Small intestine (tissue), 7 donors: ENCODE results near the gene SLC5A5. TPM values are rescaled to one million over a fixed set of nuclear protein-coding genes. Genes with fewer than 3 reads are reported as not detected.

Experiments
- DNase-seq, 2 donors: peaks; one replicate each; pipeline versions ENCODE4 v3.0.0 to v3.0.0-alpha.2; 2013
- FAIRE-seq: peaks from 2 replicates; lab custom pipeline; 2012; peaks lifted over from hg19 to GRCh38; lab: Jason Lieb, UNC
- H3K27ac ChIP-seq, 3 donors: one replicate each; pipeline ENCODE4 v1.5.1; 2013; ENCODE audit warnings: low read length in 2 of 3, mild to moderate bottlenecking in 2 of 3, control low read depth in 1 of 3, inconsistent platforms in 1 of 3, low read depth in 1 of 3, moderate library complexity in 1 of 3
- H3K27me3 ChIP-seq, 3 donors: one replicate each; pipeline ENCODE4 v1.6.1; 2013; ENCODE audit warnings: low read length in 3 of 3, inconsistent platforms in 1 of 3; ENCODE audit not compliant: control insufficient read depth in 3 of 3, insufficient read depth in 3 of 3
- H3K36me3 ChIP-seq, 3 donors: one replicate each; pipeline ENCODE4 v1.6.1; 2013; ENCODE audit warnings: low read length in 3 of 3, inconsistent platforms in 1 of 3, low read depth in 1 of 3, mild to moderate bottlenecking in 1 of 3, moderate library complexity in 1 of 3; ENCODE audit not compliant: control insufficient read depth in 3 of 3, insufficient read depth in 2 of 3
- H3K4me1 ChIP-seq, 3 donors: one replicate each; pipeline ENCODE4 v1.6.1; 2013; ENCODE audit warnings: low read length in 2 of 3, inconsistent platforms in 1 of 3, low read depth in 1 of 3, mild to moderate bottlenecking in 1 of 3, moderate library complexity in 1 of 3; ENCODE audit not compliant: control insufficient read depth in 3 of 3, insufficient read depth in 2 of 3
- H3K4me3 ChIP-seq, 3 donors: one replicate each; pipeline ENCODE4 v1.5.1; 2013; ENCODE audit warnings: low read length in 3 of 3, control low read depth in 1 of 3, inconsistent platforms in 1 of 3, low read depth in 1 of 3, mild to moderate bottlenecking in 1 of 3, moderate library complexity in 1 of 3
- H3K9me3 ChIP-seq, 2 donors: one replicate each; pipeline ENCODE4 v1.6.1; 2013; ENCODE audit warnings: low read depth in 1 of 2, low read length in 1 of 2; ENCODE audit not compliant: control insufficient read depth in 2 of 2, insufficient read depth in 1 of 2
- WGBS, 3 donors: extraction: QIAGEN DNeasy Blood & Tissue Kit; methylation state at CpG; one replicate each; pipeline ENCODE4 v1.1.7; 2013; 5-methylcytosine and 5-hydroxymethylcytosine counted together
- polyA plus RNA-seq, 4 donors: library from polyadenylated mRNA; stranded (reverse) in 3 of 4; unstranded in 1 of 4; fragments of 200-250 nt in 3 of 4; fragments of 120-200 nt in 1 of 4; gene quantifications; one replicate each; pipeline versions ENCODE4 v1.2.1 to v1.2.3, GENCODE V29; 2013
- donor health status: healthy with polysubstance abuse.
- donor health status: control.
- donor health status: control.
- donor health status: Bipolar disorder and iron deficiency.
- donor health status: healthy.

The SLC5A5 gene
- polyA plus RNA-seq, 4 donors: 0.01 to 0.27 (median 0.01) TPM; not detected in 1

- FAIRE-seq (no peak), DNase-seq (no peak)
- Histone ChIP-seq H3K27me3 (peaks cover 0 to under 1% (median 0%) of the 10 kb centered on the region in 3 donors), H3K9me3 (no peaks in the 10 kb centered on the region), H3K4me1 (peaks cover 0 to 29% (median 0%) of the 10 kb centered on the region in 3 donors), H3K4me3 (no peak overlapping the region), H3K27ac (no peak overlapping the region), H3K36me3 (peaks cover 0 to 46% (median 2%) of the 10 kb centered on the region in 3 donors)
- WGBS, 3 donors: 76 to 83% (median 80%) methylated on average over 50 to 57 of the region's 57 CpGs
Measured at GRCh38 chr19:17943274-17944221, 71.8 kb downstream of the SLC5A5 start.

- peaks cover 0 to 35% (median 0%) of the 10 kb centered on the region in 3 donors for H3K4me1 ChIP-seq
- peaks cover 0 to 42% (median 2%) of the 10 kb centered on the region in 3 donors for H3K36me3 ChIP-seq
- FAIRE-seq: no peak
- H3K4me3 ChIP-seq: no peak overlapping the region
- H3K9me3 ChIP-seq: no peaks in the 10 kb centered on the region
- no peak for DNase-seq
- WGBS, 3 donors: 60 to 86% (median 77%) methylated on average over 4 of the region's 4 CpGs
- no peak overlapping the region for H3K27ac ChIP-seq
- H3K27me3 ChIP-seq: peaks cover 0 to 8% (median 2%) of the 10 kb centered on the region in 3 donors
Measured at GRCh38 chr19:17944301-17944700, 72.6 kb downstream of the SLC5A5 start.

Other genes starting within 250 kb of the SLC5A5 start
- gene UNC13A, start 183.6 kb upstream of the SLC5A5 start, polyA plus RNA-seq: 1 to 10 TPM in 1 of 4 donors, under 1 TPM in 1, not detected in 2; 0.78 to 1.1 TPM
- 10 to 100 TPM; 18.0 to 26.4 (median 21.9) TPM for gene MAP1S, start 152.5 kb upstream of the SLC5A5 start, polyA plus RNA-seq
- 1 to 10 TPM; 1.4 to 3.1 (median 2.2) TPM for gene FCHO1, start 120.5 kb upstream of the SLC5A5 start, polyA plus RNA-seq
- 10 to 100 TPM; 32.0 to 86.5 (median 41.2) TPM for gene B3GNT3, start 76.8 kb upstream of the SLC5A5 start, polyA plus RNA-seq
- 1 to 10 TPM in 1 of 4 donors, under 1 TPM in 1, not detected in 2; 0.13 to 1.4 TPM for gene INSL3, start 50.4 kb upstream of the SLC5A5 start, polyA plus RNA-seq
- gene JAK3, start 24.0 kb upstream of the SLC5A5 start, polyA plus RNA-seq: 1 to 10 TPM in 3 of 4 donors, under 1 TPM in 1; 0.67 to 6.8 (median 2.5) TPM
- gene RPL18A, start 12.0 kb upstream of the SLC5A5 start, polyA plus RNA-seq: 1,000 to 10,000 TPM; 1,464 to 3,671 (median 2,102) TPM
- gene CCDC124, start 61.1 kb downstream of the SLC5A5 start, polyA plus RNA-seq: 100 to 1,000 TPM in 1 of 4 donors, 10 to 100 TPM in 3; 42.2 to 111 (median 67.7) TPM
- gene KCNN1, start 95.2 kb downstream of the SLC5A5 start, polyA plus RNA-seq: under 1 TPM in 2 of 4 donors, not detected in 2; 0.24 to 0.41 TPM
- gene ARRDC2, start 136.2 kb downstream of the SLC5A5 start, polyA plus RNA-seq: 10 to 100 TPM in 3 of 4 donors, 1 to 10 TPM in 1; 6.9 to 31.5 (median 28.4) TPM
- gene IL12RB1, start 215.0 kb downstream of the SLC5A5 start, polyA plus RNA-seq: 1 to 10 TPM in 2 of 4 donors, under 1 TPM in 2; 0.81 to 2.4 (median 1.3) TPM
- gene MAST3, start 225.8 kb downstream of the SLC5A5 start, polyA plus RNA-seq: 10 to 100 TPM in 3 of 4 donors, 1 to 10 TPM in 1; 9.3 to 34.6 (median 24.9) TPM